Tibial artery (tissue), 4 donors: ENCODE results near the gene GDPD2.
A peak's percentile ranks its signal among the peaks of the same experiment; 100 is the strongest.

Experiments
- DNase-seq, 2 donors: peaks; one replicate each; pipeline ENCODE4 v3.0.0-alpha.2; 2019
- H3K27ac ChIP-seq, 2 donors: fragments of 200-600 bp; sonication (generic) in 1 of 2; 1 replicate in 1 of 2; 2 replicates in 1 of 2; pipeline ENCODE4 v1.5.1; 2018 to 2019; ENCODE audit warnings: mild to moderate bottlenecking in 1 of 2
- H3K27me3 ChIP-seq, 2 donors: fragments of 200-600 bp; sonication (generic) in 1 of 2; one replicate each; pipeline versions ENCODE4 v1.5.1 to v1.6.0; 2016 to 2019
- H3K36me3 ChIP-seq, 3 donors: fragments of 200-600 bp; sonication (generic) in 2 of 3; one replicate each; pipeline ENCODE4 v1.5.1; 2016 to 2019; ENCODE audit warnings: mild to moderate bottlenecking in 2 of 3
- H3K4me1 ChIP-seq, 4 donors: fragments of 200-600 bp; sonication (generic) in 2 of 4; 1 replicate in 3 of 4; 2 replicates in 1 of 4; pipeline ENCODE4 v1.5.1; 2016 to 2019
- H3K4me3 ChIP-seq, 2 donors: fragments of 200-600 bp; sonication (generic) in 1 of 2; 1 replicate in 1 of 2; 2 replicates in 1 of 2; pipeline ENCODE4 v1.5.1; 2018 to 2019; ENCODE audit warnings: mild to moderate bottlenecking in 2 of 2
- H3K9me3 ChIP-seq, 3 donors: fragments of 200-600 bp; sonication (generic) in 1 of 3; one replicate each; pipeline ENCODE4 v1.5.1; 2016 to 2019
- CTCF ChIP-seq, 2 experiments: fragments of 200-600 bp in 1 of 2; fragments of 450-650 bp in 1 of 2; IDR thresholded peaks; one replicate each; pipeline ENCODE4 v1.5.1; 2017 to 2019; ENCODE audit warnings: antibody characterized with exemption in 2 of 2, mild to moderate bottlenecking in 1 of 2, moderate library complexity in 1 of 2
- intact Hi-C: fragments of 100-400 bp; cut with DNase I; formaldehyde crosslinking; loops from one replicate; pipeline ENCODE4 v1.15.0; 2023; ENCODE audit warnings: low total_unique reads

GDPD2 gene

GRCh38 chrX:70454441-70455365, 31.6 kb downstream of the GDPD2 start:
- intact Hi-C loops = loop anchor here (10.0 kb wide), 1 partner anchor 100 kb away; no protein-coding TSS in a partner anchor
- no peaks in the 10 kb centered on the region for H3K27me3 ChIP-seq
- TF ChIP-seq CTCF (IDR thresholded peaks at IDR 0.05) = peak; percentile 68 to 82
- H3K4me3 ChIP-seq = peak overlapping the region; percentile 56 to 63
- DNase-seq = peak; percentile 51 to 78
- H3K36me3 ChIP-seq = no peaks in the 10 kb centered on the region
- peak overlapping the region; percentile 89 to 91 for H3K27ac ChIP-seq
- H3K4me1 ChIP-seq = peaks cover 0 to 28% (median 10%) of the 10 kb centered on the region in 4 donors
- H3K9me3 ChIP-seq = no peaks in the 10 kb centered on the region

GRCh38 chrX:70455366-70456202, 32.5 kb downstream of the GDPD2 start:
- DNase-seq = no peak
- TF ChIP-seq CTCF (IDR thresholded peaks at IDR 0.05) = no peak
- intact Hi-C loops = loop anchor here (10.0 kb wide), 1 partner anchor 99 kb away; no protein-coding TSS in a partner anchor
- Histone ChIP-seq H3K4me1 (peaks cover 0 to 28% (median 10%) of the 10 kb centered on the region in 4 donors), H3K27me3 (no peaks in the 10 kb centered on the region), H3K27ac (peak overlapping the region; percentile 89 to 91), H3K4me3 (peak overlapping the region; percentile 56 to 63), H3K36me3 (no peaks in the 10 kb centered on the region), H3K9me3 (no peaks in the 10 kb centered on the region)

GRCh38 chrX:70456256-70456655, 33.1 kb downstream of the GDPD2 start:
- TF ChIP-seq CTCF (IDR thresholded peaks at IDR 0.05) = no peak
- peak overlapping the region in 1 of 2 donors; percentile 91 for H3K27ac ChIP-seq

GRCh38 chrX:70461026-70461425, 37.9 kb downstream of the GDPD2 start:
- no peak for TF ChIP-seq CTCF (IDR thresholded peaks at IDR 0.05)
- no peaks in the 10 kb centered on the region for H3K27me3 ChIP-seq
- H3K9me3 ChIP-seq = no peaks in the 10 kb centered on the region
- no peak overlapping the region for H3K27ac ChIP-seq
- peaks cover 0 to 6% (median 0%) of the 10 kb centered on the region in 4 donors for H3K4me1 ChIP-seq
- intact Hi-C loops = no loop called here
- no peak for DNase-seq
- H3K36me3 ChIP-seq = no peaks in the 10 kb centered on the region
- H3K4me3 ChIP-seq = no peak overlapping the region

More at GRCh38 chrX:70456256-70456655, 33.1 kb downstream of the GDPD2 start:
- no peak for DNase-seq
- Histone ChIP-seq H3K27me3 (no peaks in the 10 kb centered on the region), H3K4me1 (peaks cover 0 to 28% (median 10%) of the 10 kb centered on the region in 4 donors), H3K36me3 (no peaks in the 10 kb centered on the region), H3K4me3 (peak overlapping the region in 1 of 2 donors; percentile 56), H3K9me3 (no peaks in the 10 kb centered on the region)
- intact Hi-C loops = loop anchor here (10.0 kb wide), 1 partner anchor 99 kb away; no protein-coding TSS in a partner anchor

- Histone ChIP-seq H3K27me3 (no peaks in the 10 kb centered on the region), H3K27ac (no peak overlapping the region), H3K4me3 (no peak overlapping the region), H3K9me3 (no peaks in the 10 kb centered on the region), H3K4me1 (no peaks in the 10 kb centered on the region), H3K36me3 (no peaks in the 10 kb centered on the region)
- DNase-seq = no peak
- no peak for TF ChIP-seq CTCF (IDR thresholded peaks at IDR 0.05)
- intact Hi-C loops = no loop called here
These were observed 40.9 kb downstream of the GDPD2 start for GRCh38 chrX:70464051-70464450.
